H9 (cell line): Measurements from ENCODE around the gene GPR161. TPM values are rescaled to one million over a fixed set of nuclear protein-coding genes. Genes with fewer than 3 reads are reported as not detected.

ENCODE experiments used
- DNase-seq: peaks from one replicate; pipeline ENCODE4 v3.0.0-alpha.2; 2017
- H2AFZ ChIP-seq: one replicate; pipeline ENCODE4 v1.6.1; 2013; ENCODE audit warnings: mild to moderate bottlenecking, low read length, control low read depth, moderate library complexity
- H2AK5ac ChIP-seq: 2 replicates; pipeline ENCODE4 v1.6.1; 2013; ENCODE audit warnings: low read length, control low read depth, mixed read lengths; ENCODE audit not compliant: insufficient read length
- H2BK120ac ChIP-seq: one replicate; pipeline ENCODE4 v1.6.1; 2013; ENCODE audit warnings: low read depth, mild to moderate bottlenecking, low read length, control low read depth, inconsistent platforms; ENCODE audit not compliant: poor library complexity, severe bottlenecking
- H2BK12ac ChIP-seq: 2 replicates; pipeline ENCODE4 v1.6.1; 2013; ENCODE audit warnings: low read length, control low read depth, mixed read lengths, low read depth; ENCODE audit not compliant: insufficient read length
- H2BK15ac ChIP-seq: 2 replicates; pipeline ENCODE4 v1.6.1; 2013; ENCODE audit warnings: low read depth, low read length, control low read depth
- H2BK20ac ChIP-seq: one replicate; pipeline ENCODE4 v1.6.1; 2013; ENCODE audit warnings: low read depth, mild to moderate bottlenecking, low read length, control low read depth, inconsistent platforms; ENCODE audit not compliant: poor library complexity, severe bottlenecking
- H2BK5ac ChIP-seq: 2 replicates; pipeline ENCODE4 v1.6.1; 2013; ENCODE audit warnings: low read length, control low read depth, mixed read lengths; ENCODE audit not compliant: insufficient read length
- H3K14ac ChIP-seq: 2 replicates; pipeline ENCODE4 v1.6.1; 2013; ENCODE audit warnings: low read length, control low read depth; ENCODE audit not compliant: insufficient read depth
- H3K18ac ChIP-seq: 2 replicates; pipeline ENCODE4 v1.6.1; 2013; ENCODE audit warnings: low read depth, mild to moderate bottlenecking, mixed read lengths, low read length, control low read depth; ENCODE audit not compliant: insufficient read length
- H3K23ac ChIP-seq: 2 replicates; pipeline ENCODE4 v1.6.1; 2013; ENCODE audit warnings: low read length, control low read depth, mixed read lengths, low read depth; ENCODE audit not compliant: insufficient read length
- H3K23me2 ChIP-seq: 2 replicates; pipeline ENCODE4 v1.6.1; 2013; ENCODE audit warnings: low read depth, mild to moderate bottlenecking, mixed read lengths, low read length, control low read depth; ENCODE audit not compliant: insufficient read length, poor library complexity, severe bottlenecking
- H3K27ac ChIP-seq: 2 replicates; pipeline ENCODE4 v1.5.1; 2013; ENCODE audit warnings: low read length, control low read depth, mixed read lengths, low read depth; ENCODE audit not compliant: insufficient read length
- H3K27me3 ChIP-seq: 2 replicates; pipeline ENCODE4 v1.6.1; 2013; ENCODE audit warnings: low read length, control low read depth, inconsistent platforms; ENCODE audit not compliant: insufficient read depth
- H3K4ac ChIP-seq: 2 replicates; pipeline ENCODE4 v1.6.1; 2013; ENCODE audit warnings: low read depth, mild to moderate bottlenecking, control low read depth, inconsistent platforms, low read length, moderate library complexity
- H3K4me1 ChIP-seq: 2 replicates; pipeline ENCODE4 v1.6.1; 2013; ENCODE audit warnings: low read length, control low read depth, inconsistent platforms; ENCODE audit not compliant: insufficient read depth
- H3K4me2 ChIP-seq: 2 replicates; pipeline ENCODE4 v1.6.1; 2013; ENCODE audit warnings: low read length, control low read depth, mixed read lengths; ENCODE audit not compliant: insufficient read length, insufficient read depth
- H3K56ac ChIP-seq: 2 replicates; pipeline ENCODE4 v1.6.1; 2013; ENCODE audit warnings: low read depth, mild to moderate bottlenecking, mixed read lengths, low read length, control low read depth; ENCODE audit not compliant: insufficient read length
- H3K79me1 ChIP-seq: 2 replicates; pipeline ENCODE4 v1.6.1; 2013; ENCODE audit warnings: low read depth, mild to moderate bottlenecking, moderate library complexity, low read length, control low read depth, inconsistent platforms; ENCODE audit not compliant: insufficient read depth, poor library complexity, severe bottlenecking
- H3K79me2 ChIP-seq: 2 replicates; pipeline ENCODE4 v1.6.1; 2013; ENCODE audit warnings: low read length, control low read depth, inconsistent platforms; ENCODE audit not compliant: insufficient read depth
- H3K9ac ChIP-seq: 2 replicates; pipeline ENCODE4 v1.6.1; 2013; ENCODE audit warnings: low read length, control low read depth, mixed read lengths; ENCODE audit not compliant: insufficient read length; ENCODE audit errors: extremely low read depth
- H3K9me3 ChIP-seq: one replicate; pipeline ENCODE4 v1.6.1; 2013; ENCODE audit warnings: low read depth, low read length, inconsistent platforms; ENCODE audit not compliant: control insufficient read depth
- H3T11ph ChIP-seq: one replicate; pipeline ENCODE4 v1.6.1; 2013; ENCODE audit warnings: mild to moderate bottlenecking, low read length, control low read depth, inconsistent platforms
- H4K20me1 ChIP-seq: one replicate; pipeline ENCODE4 v1.6.1; 2013; ENCODE audit not compliant: control insufficient read depth, insufficient read length, insufficient read depth
- H4K5ac ChIP-seq: 2 replicates; pipeline ENCODE4 v1.6.1; 2013; ENCODE audit warnings: low read depth, mild to moderate bottlenecking, mixed read lengths, low read length, control low read depth; ENCODE audit not compliant: insufficient read length
- H4K8ac ChIP-seq: replicated peaks from 2 replicates; pipeline ENCODE4 v1.6.1; 2013; ENCODE audit warnings: low read length, control low read depth, mixed read lengths, low read depth; ENCODE audit not compliant: insufficient read length
- H4K91ac ChIP-seq: 2 replicates; pipeline ENCODE4 v1.6.1; 2013; ENCODE audit warnings: low read depth, mild to moderate bottlenecking, moderate library complexity, mixed read lengths, low read length, control low read depth; ENCODE audit not compliant: insufficient read length
- H3K27ac Mint-ChIP-seq, 3 experiments: 2 replicates in 2 of 3; 3 replicates in 1 of 3; pipeline ENCODE4 v1.8.0; 2020 to 2021; ENCODE audit warnings: mixed read lengths in 3 of 3, mild to moderate bottlenecking in 1 of 3, moderate library complexity in 1 of 3
- H3K27me3 Mint-ChIP-seq: 2 replicates; pipeline ENCODE4 v1.8.0; 2021; ENCODE audit warnings: low read depth, mild to moderate bottlenecking, moderate library complexity, mixed read lengths
- H3K36me3 Mint-ChIP-seq, 3 experiments: 2 replicates in 2 of 3; 3 replicates in 1 of 3; pipeline ENCODE4 v1.8.0; 2020 to 2021; ENCODE audit warnings: low read depth in 3 of 3, mixed read lengths in 3 of 3; ENCODE audit not compliant: insufficient read depth in 1 of 3
- H3K4me1 Mint-ChIP-seq, 2 experiments: 2 replicates each; pipeline ENCODE4 v1.8.0; 2020; ENCODE audit warnings: mixed read lengths in 2 of 2
- H3K4me3 Mint-ChIP-seq, 2 experiments: 2 replicates in 1 of 2; 3 replicates in 1 of 2; pipeline ENCODE4 v1.8.0; 2020 to 2021; ENCODE audit warnings: mild to moderate bottlenecking in 2 of 2, mixed read lengths in 2 of 2, moderate library complexity in 1 of 2
- H3K9me3 Mint-ChIP-seq, 2 experiments: 2 replicates in 1 of 2; 3 replicates in 1 of 2; pipeline ENCODE4 v1.8.0; 2020; ENCODE audit warnings: mild to moderate bottlenecking in 2 of 2, mixed read lengths in 2 of 2, moderate library complexity in 1 of 2
- CTCF ChIP-seq: fragments of 200-600 bp; sonication (generic); conservative IDR thresholded peaks from 3 replicates; pipeline ENCODE4 v1.8.0; 2021; ENCODE audit warnings: antibody characterized with exemption, mild to moderate bottlenecking
- WGBS: extraction: QIAGEN DNeasy Blood & Tissue Kit; methylation state at CpG from one replicate; pipeline ENCODE4 v1.1.7; 2013; ENCODE audit warnings: missing lambda C conversion rate, low lambda C conversion rate, mixed read lengths; ENCODE audit not compliant: insufficient read length; ENCODE audit errors: extremely low coverage; 5-methylcytosine and 5-hydroxymethylcytosine counted together
- total RNA-seq: library from RNA; stranded (reverse); gene quantifications from 2 replicates; pipeline ENCODE4 v1.2.1, GENCODE V29; 2021

The GPR161 gene
- total RNA-seq, 1 experiment from 2014 or later = 10.6 TPM

DNA sequence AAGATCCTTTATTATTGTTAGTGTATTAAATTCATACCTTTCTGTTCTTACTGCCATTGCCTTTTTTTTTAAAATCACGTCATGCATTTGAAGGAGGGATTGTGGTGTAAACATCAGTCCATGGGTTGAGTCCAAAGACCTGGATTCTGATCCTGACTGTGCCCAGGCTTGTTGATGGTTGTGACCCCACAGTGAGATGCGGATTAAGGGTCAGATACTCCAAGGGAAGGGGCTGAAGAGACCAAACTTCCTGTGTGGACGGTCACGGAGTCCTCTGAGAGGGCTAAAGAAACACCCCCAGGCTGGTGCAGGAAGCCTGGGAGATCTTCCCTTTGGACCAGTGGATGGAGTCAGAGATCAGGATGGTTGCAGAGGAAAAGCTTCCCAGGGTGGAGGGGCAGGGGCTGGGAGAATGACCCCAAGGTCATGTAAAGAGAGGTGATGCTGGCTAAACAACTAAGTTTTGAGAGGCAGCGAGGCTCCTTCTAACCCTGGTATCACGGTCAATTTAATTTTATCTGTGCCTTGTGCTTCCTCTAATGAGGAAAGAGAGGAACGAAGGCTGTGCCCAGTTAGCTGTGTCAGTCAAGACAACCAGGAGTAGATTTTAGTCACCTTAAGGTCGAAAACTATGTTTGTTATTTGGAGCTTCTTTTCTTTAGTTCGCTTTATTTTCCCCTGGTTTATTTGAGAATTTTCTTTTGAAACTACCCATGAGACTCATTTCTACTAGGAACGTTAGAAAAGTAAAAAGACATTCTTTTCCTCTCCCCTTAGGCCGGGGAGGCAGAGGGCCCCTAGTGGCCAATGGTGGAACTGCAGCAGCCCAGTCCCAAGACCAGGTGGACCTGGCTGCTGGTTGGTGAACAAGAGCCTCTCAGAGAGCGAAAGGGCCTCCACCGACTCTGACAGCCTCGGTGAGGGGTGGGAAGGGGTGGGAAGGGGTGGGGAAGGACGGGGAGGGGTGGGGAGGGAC, 8.7 kb upstream of the GPR161 start:
- no peak overlapping the region for H2BK120ac ChIP-seq
- H3K4me2 ChIP-seq = no peak overlapping the region
- H2BK12ac ChIP-seq = no peak overlapping the region
- no peaks in the 10 kb centered on the region for H4K20me1 ChIP-seq
- H4K8ac ChIP-seq = no peak overlapping the region
- H3K27ac ChIP-seq = no peak overlapping the region
- TF ChIP-seq CTCF = peak; percentile 91
- no peak overlapping the region for H3K14ac ChIP-seq
- H3K36me3 Mint-ChIP-seq = no peaks in the 10 kb centered on the region
- H3K56ac ChIP-seq = no peak overlapping the region
- H3K9me3 Mint-ChIP-seq = no peaks in the 10 kb centered on the region
- no peak overlapping the region for H2AFZ ChIP-seq
- no peak overlapping the region for H2AK5ac ChIP-seq
- no peaks in the 10 kb centered on the region for H3K23me2 ChIP-seq
- H3K4me1 ChIP-seq = no peaks in the 10 kb centered on the region
- peak; percentile 94 for DNase-seq
- H3K4me3 Mint-ChIP-seq = peak overlapping the region in 1 of 2 experiments; percentile 9; a peak in 1 of 5 replicates
- no peak overlapping the region for H3K4ac ChIP-seq
- no peaks in the 10 kb centered on the region for H3K27me3 ChIP-seq
- no peak overlapping the region for H2BK5ac ChIP-seq
- no peak overlapping the region for H2BK15ac ChIP-seq
- no peaks in the 10 kb centered on the region for H3K9me3 ChIP-seq
- no peak overlapping the region for H3K18ac ChIP-seq
- no peaks in the 10 kb centered on the region for H3K79me1 ChIP-seq
- no CpG with 5 or more reads among the region's 15 CpGs for WGBS
- no peak overlapping the region for H3K23ac ChIP-seq
- peaks cover 7 to 8% of the 10 kb centered on the region in 2 experiments for H3K4me1 Mint-ChIP-seq
- H3T11ph ChIP-seq = no peak overlapping the region
- H4K91ac ChIP-seq = no peak overlapping the region
- H4K5ac ChIP-seq = no peak overlapping the region
- no peak overlapping the region for H2BK20ac ChIP-seq
- H3K9ac ChIP-seq = no peak overlapping the region
- no peaks in the 10 kb centered on the region for H3K79me2 ChIP-seq
- H3K27me3 Mint-ChIP-seq = peaks cover 3% of the 10 kb centered on the region; the same call in 1 of the 2 replicates
- no peak overlapping the region for H3K27ac Mint-ChIP-seq
